ENCODE results near the gene ADRA2B. TPM values are rescaled to one million over a fixed set of nuclear protein-coding genes. Genes with fewer than 3 reads are reported as not detected.

ADRA2B gene
- total RNA-seq, 4 donors from 2014 or later: 0.93 to 3.6 (median 1.2) TPM

DNA sequence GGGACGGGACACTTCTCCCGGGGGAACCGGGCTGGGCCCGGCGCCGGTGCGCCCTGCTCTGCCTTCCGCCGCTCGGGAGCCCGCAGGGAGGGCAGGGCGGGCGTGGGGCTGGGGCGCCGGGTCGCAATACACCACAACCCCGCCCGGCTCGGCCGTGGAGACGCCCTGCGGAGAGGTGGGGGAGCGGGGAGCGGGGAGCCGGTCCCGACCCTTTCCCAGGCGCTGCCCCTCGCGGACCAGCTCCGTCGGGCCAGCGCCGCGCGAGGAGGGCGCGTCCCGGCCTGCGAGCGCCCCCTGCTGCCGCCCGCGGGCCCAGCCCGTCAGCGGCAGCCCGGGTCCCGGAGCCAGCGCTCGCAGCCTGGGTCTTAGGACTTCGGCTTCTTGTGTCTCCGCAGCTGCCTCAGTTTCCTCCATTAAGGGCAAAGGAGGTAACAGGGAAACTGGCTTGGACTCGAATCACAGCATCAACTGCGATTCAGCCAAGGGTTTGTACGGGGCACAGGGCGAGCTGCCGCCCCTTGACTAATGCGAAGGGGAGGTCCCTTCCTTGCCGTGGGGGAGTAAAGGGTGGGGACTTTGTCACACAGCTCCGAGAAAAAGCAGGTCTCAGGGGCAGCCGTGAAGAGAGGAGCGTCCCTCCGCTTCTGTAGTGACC is 635 bp upstream of the ADRA2B start:
- DNase-seq (ENCODE audit: low spot score in 2 of 2): no peak
- Histone ChIP-seq H3K4me3 (peak overlapping the region; percentile 79), H3K4me1 (peaks cover 24% of the 10 kb centered on the region), H3K27ac (peak overlapping the region; percentile 56), H3K36me3 (no peaks in the 10 kb centered on the region), H3K9me3 (no peaks in the 10 kb centered on the region), H3K27me3 (peaks cover 59% of the 10 kb centered on the region)
- WGBS: 2% methylated on average over 19 of the region's 62 CpGs
- no peak for TF ChIP-seq POLR2AphosphoS5 (IDR thresholded peaks at IDR 0.05)
- TF ChIP-seq POLR2A (IDR thresholded peaks at IDR 0.05): no peak
- TF ChIP-seq CTCF (IDR thresholded peaks at IDR 0.05): peak; percentile 61 to 94

- Histone ChIP-seq H3K27ac (peak overlapping the region; percentile 56), H3K4me3 (peak overlapping the region; percentile 79), H3K4me1 (peaks cover 24% of the 10 kb centered on the region), H3K27me3 (peaks cover 51% of the 10 kb centered on the region), H3K9me3 (no peaks in the 10 kb centered on the region), H3K36me3 (no peaks in the 10 kb centered on the region)
- TF ChIP-seq POLR2A (IDR thresholded peaks at IDR 0.05) (no peak), POLR2AphosphoS5 (IDR thresholded peaks at IDR 0.05) (no peak), CTCF (IDR thresholded peaks at IDR 0.05) (no peak), EP300 (IDR thresholded peaks at IDR 0.05) (no peak)
- no peak for DNase-seq (ENCODE audit: low spot score in 2 of 2)
- 50% methylated on average over 75 of the region's 77 CpGs for WGBS
Measured at GRCh38 chr2:96115631-96116423, 544 bp downstream of the ADRA2B start.

DNA sequence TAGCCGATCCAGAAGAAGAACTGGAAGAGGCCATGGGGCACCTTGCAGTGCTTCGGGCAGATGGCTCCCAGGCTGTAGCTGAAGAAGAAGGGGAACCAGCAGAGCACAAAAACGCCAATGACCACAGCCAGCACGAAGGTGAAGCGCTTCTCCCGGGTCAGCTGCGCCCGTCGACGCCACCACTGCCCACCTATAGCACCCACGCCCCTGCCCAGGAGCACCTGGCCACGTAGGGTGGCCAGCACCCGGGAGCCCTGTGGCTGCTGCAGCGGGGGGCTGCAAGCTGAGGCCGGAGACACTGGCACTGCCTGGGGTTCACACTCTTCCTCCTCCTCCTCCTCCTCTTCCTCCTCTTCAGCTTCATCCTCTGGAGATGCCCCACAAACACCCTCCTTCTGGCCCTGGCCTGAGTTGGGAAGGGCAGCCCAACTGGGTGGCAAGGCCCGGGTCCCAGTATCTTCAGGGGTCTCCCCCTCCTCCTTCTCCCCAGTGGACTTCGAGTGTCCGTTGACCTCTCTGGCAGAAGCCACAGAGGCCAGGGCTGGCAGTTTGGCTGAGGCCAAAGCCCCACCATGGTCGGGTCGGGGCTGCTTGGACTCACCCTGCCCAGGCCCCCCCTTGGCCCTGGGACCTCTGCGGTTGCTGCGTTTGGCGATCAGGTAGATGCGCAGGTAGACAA is 1.3 kb downstream of the ADRA2B start:
- Histone ChIP-seq H3K36me3 (no peaks in the 10 kb centered on the region), H3K4me3 (no peak overlapping the region), H3K27ac (no peak overlapping the region), H3K9me3 (no peaks in the 10 kb centered on the region), H3K4me1 (peaks cover 24% of the 10 kb centered on the region), H3K27me3 (peaks cover 45% of the 10 kb centered on the region)
- 94% methylated on average over 24 of the region's 24 CpGs for WGBS
- DNase-seq (ENCODE audit: low spot score in 2 of 2): no peak
- TF ChIP-seq POLR2A (IDR thresholded peaks at IDR 0.05) (no peak), CTCF (IDR thresholded peaks at IDR 0.05) (no peak), EP300 (IDR thresholded peaks at IDR 0.05) (no peak), POLR2AphosphoS5 (IDR thresholded peaks at IDR 0.05) (no peak)

DNA sequence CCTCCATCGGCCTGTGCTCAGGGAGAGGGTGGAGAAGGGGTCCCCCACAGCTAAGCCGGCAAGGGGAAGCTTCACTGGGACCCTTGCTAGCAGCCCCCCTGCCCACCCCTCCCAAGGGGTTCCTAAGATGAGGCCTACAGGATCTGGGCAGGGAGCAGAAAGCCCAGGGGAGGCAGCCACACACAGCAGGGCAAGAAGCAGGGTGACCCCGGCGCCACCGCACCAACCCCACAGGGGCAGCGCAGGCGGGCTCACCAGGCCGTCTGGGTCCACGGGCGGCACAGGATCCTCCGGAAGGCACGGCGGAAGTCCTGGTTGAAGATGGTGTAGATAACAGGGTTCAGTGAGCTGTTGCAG is 1.8 kb downstream of the ADRA2B start:
- Histone ChIP-seq H3K9me3 (no peaks in the 10 kb centered on the region), H3K4me3 (no peak overlapping the region), H3K27ac (no peak overlapping the region), H3K27me3 (peaks cover 41% of the 10 kb centered on the region), H3K4me1 (peaks cover 24% of the 10 kb centered on the region), H3K36me3 (no peaks in the 10 kb centered on the region)
- TF ChIP-seq POLR2A (IDR thresholded peaks at IDR 0.05): no peak
- no peak for TF ChIP-seq POLR2AphosphoS5 (IDR thresholded peaks at IDR 0.05)
- TF ChIP-seq EP300 (IDR thresholded peaks at IDR 0.05): no peak
- no peak for TF ChIP-seq CTCF (IDR thresholded peaks at IDR 0.05)
- DNase-seq (ENCODE audit: low spot score in 2 of 2): no peak
- 81% methylated on average over 5 of the region's 13 CpGs for WGBS

GRCh38 chr2:96113951-96114350 is 2.4 kb downstream of the ADRA2B start:
- Histone ChIP-seq H3K27ac (no peak overlapping the region), H3K4me3 (no peak overlapping the region), H3K9me3 (no peaks in the 10 kb centered on the region), H3K27me3 (peaks cover 37% of the 10 kb centered on the region), H3K4me1 (peaks cover 24% of the 10 kb centered on the region), H3K36me3 (no peaks in the 10 kb centered on the region)
- no peak for TF ChIP-seq CTCF (IDR thresholded peaks at IDR 0.05)
- no peak for TF ChIP-seq POLR2AphosphoS5 (IDR thresholded peaks at IDR 0.05)
- TF ChIP-seq POLR2A (IDR thresholded peaks at IDR 0.05): no peak
- TF ChIP-seq EP300 (IDR thresholded peaks at IDR 0.05): no peak
- WGBS: 88% methylated on average over 17 of the region's 17 CpGs
- no peak for DNase-seq (ENCODE audit: low spot score in 2 of 2)
